Measurements from ENCODE around the gene PAPLN. TPM values are rescaled to one million over a fixed set of nuclear protein-coding genes. Genes with fewer than 3 reads are reported as not detected.
"Not testable (repeated sequence)": the region's sequence is repeated elsewhere in the genome, so short reads cannot be mapped to it uniquely, and the experiment has no call there.

PAPLN gene
- polyA plus RNA-seq, 1 donor, result 1.2 TPM

- no peak for DNase-seq (ENCODE audit: low read depth)
These were observed 52.4 kb downstream of the PAPLN start for GRCh38 chr14:73289729-73290128.

GRCh38 chr14:73290279-73290678 lies 53.0 kb downstream of the PAPLN start:
- no peak for DNase-seq (ENCODE audit: low read depth)

- DNase-seq (ENCODE audit: low read depth), result no peak
These were observed 56.8 kb downstream of the PAPLN start for GRCh38 chr14:73293782-73294781.

- DNase-seq (ENCODE audit: low read depth), result peak; percentile 14
These were observed 58.0 kb downstream of the PAPLN start for GRCh38 chr14:73295198-73295796.

GRCh38 chr14:73305499-73305898 lies 68.2 kb downstream of the PAPLN start:
- no peak for DNase-seq (ENCODE audit: low read depth)

- DNase-seq (ENCODE audit: low read depth), result no peak
These were observed 70.0 kb downstream of the PAPLN start for GRCh38 chr14:73307261-73307660.

- DNase-seq (ENCODE audit: low read depth), result not testable (repeated sequence)
These were observed 71.9 kb downstream of the PAPLN start for GRCh38 chr14:73309207-73309606.

- DNase-seq (ENCODE audit: low read depth), result no peak
These were observed 74.4 kb downstream of the PAPLN start for GRCh38 chr14:73311708-73312030.

- no peak for DNase-seq (ENCODE audit: low read depth)
These were observed 75.4 kb downstream of the PAPLN start for GRCh38 chr14:73312687-73313086.

GRCh38 chr14:73313151-73313550 lies 75.8 kb downstream of the PAPLN start:
- DNase-seq (ENCODE audit: low read depth), result no peak

- DNase-seq (ENCODE audit: low read depth), result no peak
These were observed 86.6 kb downstream of the PAPLN start for GRCh38 chr14:73323896-73324399.

Other genes starting within 250 kb of the PAPLN start
- 13.9 TPM for gene ZFYVE1, start 210.4 kb upstream of the PAPLN start, polyA plus RNA-seq (ENCODE audit: insufficient read length)
- 80.1 TPM for gene RBM25, start 179.0 kb upstream of the PAPLN start, polyA plus RNA-seq (ENCODE audit: insufficient read length)
- 29.6 TPM for gene PSEN1, start 101.0 kb upstream of the PAPLN start, polyA plus RNA-seq (ENCODE audit: insufficient read length)
- gene NUMB, start 221.0 kb downstream of the PAPLN start, polyA plus RNA-seq (ENCODE audit: insufficient read length), result 29.7 TPM